ENCODE data around the gene MRPL57.
"Not testable (repeated sequence)": the region's sequence is repeated elsewhere in the genome, so short reads cannot be mapped to it uniquely, and the experiment has no call there.

DNA sequence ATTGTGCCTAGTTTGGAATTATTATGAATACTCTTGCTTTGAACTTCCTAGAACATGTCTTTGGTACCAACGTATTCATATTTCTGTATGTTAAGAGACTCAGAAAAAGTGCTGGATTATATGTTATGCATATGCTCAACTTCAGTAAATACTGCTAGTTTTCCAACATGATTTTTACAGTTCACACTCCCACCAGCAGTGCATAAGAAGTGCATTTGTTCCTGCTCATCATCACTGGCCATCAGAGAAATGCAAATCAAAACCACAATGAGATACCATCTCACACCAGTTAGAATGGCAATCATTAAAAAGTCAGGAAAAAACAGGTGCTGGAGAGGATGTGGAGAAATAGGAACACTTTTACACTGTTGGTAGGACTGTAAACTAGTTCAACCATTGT lies 2.7 kb upstream of the MRPL57 start:
- not testable (repeated sequence) for TF ChIP-seq CTCF, POLR2A (IDR thresholded peaks at IDR 0.05)
